BLaER1 (cell line): Measurements from ENCODE around the gene VPS29.

Experiments
- H3K27ac ChIP-seq: shearing (Covaris generic); formaldehyde crosslinking; 2 replicates; pipeline ENCODE4 v1.8.1; 2022
- H3K27me3 ChIP-seq: shearing (Covaris generic); formaldehyde crosslinking; 2 replicates; pipeline ENCODE4 v1.8.1; 2022
- H3K36me3 ChIP-seq: shearing (Covaris generic); formaldehyde crosslinking; 2 replicates; pipeline ENCODE4 v1.8.1; 2022
- H3K4me1 ChIP-seq: shearing (Covaris generic); formaldehyde crosslinking; 2 replicates; pipeline ENCODE4 v1.8.1; 2022
- H3K4me2 ChIP-seq: shearing (Covaris generic); formaldehyde crosslinking; 2 replicates; pipeline ENCODE4 v1.8.1; 2022
- H3K4me3 ChIP-seq: shearing (Covaris generic); formaldehyde crosslinking; 2 replicates; pipeline ENCODE4 v1.8.1; 2022
- H3K9ac ChIP-seq: shearing (Covaris generic); formaldehyde crosslinking; 2 replicates; pipeline ENCODE4 v1.8.1; 2022
- H3K9me3 ChIP-seq: shearing (Covaris generic); formaldehyde crosslinking; 2 replicates; pipeline ENCODE4 v1.8.1; 2022
- H4K20me1 ChIP-seq: shearing (Covaris generic); formaldehyde crosslinking; 2 replicates; pipeline ENCODE4 v1.8.1; 2022
- Cebpa-rat ChIP-seq: shearing (Covaris generic); IDR thresholded peaks from 2 replicates; pipeline ENCODE4 v1.8.1; 2022

VPS29 gene

DNA sequence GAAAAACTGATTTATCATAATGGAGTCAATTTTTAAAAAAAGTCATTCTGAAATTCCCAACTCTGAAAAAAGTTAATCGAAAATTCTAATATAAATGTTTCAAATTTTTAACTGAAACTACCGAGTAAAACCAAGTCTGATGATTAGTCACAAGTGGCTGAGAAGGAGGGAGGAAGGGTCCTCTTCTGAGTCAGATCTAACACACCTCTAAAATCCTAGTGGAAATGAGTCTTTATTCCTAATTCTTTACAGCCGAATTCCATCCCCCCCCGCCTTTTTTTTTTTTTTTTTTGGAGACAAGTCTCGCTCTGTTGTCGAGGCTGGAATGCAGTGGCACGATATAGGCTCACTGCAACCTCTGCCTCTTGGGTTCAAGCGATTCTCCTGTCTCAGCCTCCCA is 38.1 kb upstream of the VPS29 start:
- Histone ChIP-seq H3K4me3 (no peak overlapping the region), H3K36me3 (peaks cover 96% of the 10 kb centered on the region), H4K20me1 (peaks cover 71% of the 10 kb centered on the region), H3K4me2 (no peak overlapping the region), H3K4me1 (no peaks in the 10 kb centered on the region), H3K9ac (no peak overlapping the region), H3K9me3 (no peaks in the 10 kb centered on the region), H3K27me3 (no peaks in the 10 kb centered on the region), H3K27ac (no peak overlapping the region)
- no peak for TF ChIP-seq Cebpa-rat

DNA sequence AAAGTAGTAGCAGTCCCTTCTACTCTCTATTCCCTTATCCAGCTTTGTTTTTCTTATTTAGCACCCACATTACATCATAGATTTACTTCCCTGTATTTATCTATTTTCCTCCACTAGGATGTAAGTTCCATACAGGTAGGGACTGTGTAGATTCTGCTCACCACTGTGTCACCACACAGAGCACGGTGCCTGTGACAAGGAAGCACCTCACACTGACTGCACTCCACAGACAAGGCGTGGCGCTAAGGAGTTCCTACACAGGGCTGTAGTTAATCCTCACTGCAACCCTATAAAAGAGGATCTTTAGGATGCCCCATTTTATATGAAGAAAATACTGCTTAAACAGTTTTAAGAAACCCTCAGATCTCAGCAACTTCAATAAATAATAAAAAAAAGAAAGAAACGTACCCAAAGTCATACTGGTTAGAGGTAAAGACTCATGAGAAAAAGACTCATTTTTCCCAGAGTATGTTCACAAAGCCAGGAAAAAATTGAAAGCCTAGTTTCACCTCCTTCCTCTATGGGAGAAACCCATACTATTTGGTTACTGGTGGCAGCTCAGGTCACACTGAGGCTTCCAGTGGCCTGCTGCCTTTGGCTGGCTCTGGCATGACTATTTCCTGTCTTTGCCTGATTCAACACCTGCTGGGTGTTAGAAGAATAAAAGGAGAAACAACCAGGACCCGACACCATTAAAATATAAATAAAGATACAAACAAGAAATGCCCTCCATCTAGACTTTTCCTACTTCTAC is 37.1 kb upstream of the VPS29 start:
- H4K20me1 ChIP-seq, result peaks cover 68% of the 10 kb centered on the region
- H3K27ac ChIP-seq, result no peak overlapping the region
- TF ChIP-seq Cebpa-rat, result no peak
- no peaks in the 10 kb centered on the region for H3K27me3 ChIP-seq
- no peaks in the 10 kb centered on the region for H3K9me3 ChIP-seq
- no peak overlapping the region for H3K9ac ChIP-seq
- no peaks in the 10 kb centered on the region for H3K4me1 ChIP-seq
- no peak overlapping the region for H3K4me3 ChIP-seq
- H3K4me2 ChIP-seq, result no peak overlapping the region
- peaks cover 96% of the 10 kb centered on the region for H3K36me3 ChIP-seq

DNA sequence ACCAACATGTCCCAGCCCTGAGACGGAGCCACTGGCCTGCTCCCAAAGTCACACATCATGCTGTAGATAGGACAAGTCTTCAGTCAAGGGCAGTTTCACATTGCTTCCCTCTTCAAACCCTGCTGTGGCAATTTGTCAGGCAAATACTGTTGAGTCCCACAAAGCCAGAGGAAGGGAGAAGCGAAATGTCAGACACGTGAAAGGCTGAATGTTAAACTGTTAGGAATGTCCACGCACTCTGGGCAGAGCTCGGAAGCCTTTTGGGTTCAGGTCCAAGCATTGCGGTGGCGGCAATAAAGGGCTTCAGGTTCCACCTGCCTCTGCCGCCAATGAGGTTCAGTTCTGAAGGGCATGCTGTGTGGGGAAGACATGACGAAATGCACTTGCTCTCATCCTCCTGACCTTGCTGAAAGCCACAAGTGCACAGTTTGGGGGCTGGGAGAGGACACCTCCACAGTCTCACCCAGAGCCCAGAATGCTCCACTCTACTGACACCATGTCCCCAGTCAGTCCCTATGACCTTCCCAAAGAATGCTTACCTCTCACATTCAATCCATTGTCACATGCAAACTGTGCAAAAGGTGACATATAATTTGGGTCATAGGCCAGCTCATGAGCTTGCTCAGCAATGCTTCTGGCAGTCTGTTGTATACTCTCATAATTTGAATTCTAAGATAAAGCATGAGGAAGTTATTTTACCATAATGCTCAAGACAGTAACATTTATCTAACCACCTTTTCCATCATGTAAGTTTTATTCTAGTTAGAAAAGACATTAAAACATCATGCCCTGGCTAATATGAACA is 35.9 kb upstream of the VPS29 start:
- Histone ChIP-seq H3K27me3 (no peaks in the 10 kb centered on the region), H3K9me3 (no peaks in the 10 kb centered on the region), H3K27ac (no peak overlapping the region), H3K4me1 (no peaks in the 10 kb centered on the region), H4K20me1 (peaks cover 62% of the 10 kb centered on the region), H3K9ac (no peak overlapping the region), H3K4me3 (no peak overlapping the region), H3K4me2 (no peak overlapping the region), H3K36me3 (peaks cover 96% of the 10 kb centered on the region)
- TF ChIP-seq Cebpa-rat, result no peak

DNA sequence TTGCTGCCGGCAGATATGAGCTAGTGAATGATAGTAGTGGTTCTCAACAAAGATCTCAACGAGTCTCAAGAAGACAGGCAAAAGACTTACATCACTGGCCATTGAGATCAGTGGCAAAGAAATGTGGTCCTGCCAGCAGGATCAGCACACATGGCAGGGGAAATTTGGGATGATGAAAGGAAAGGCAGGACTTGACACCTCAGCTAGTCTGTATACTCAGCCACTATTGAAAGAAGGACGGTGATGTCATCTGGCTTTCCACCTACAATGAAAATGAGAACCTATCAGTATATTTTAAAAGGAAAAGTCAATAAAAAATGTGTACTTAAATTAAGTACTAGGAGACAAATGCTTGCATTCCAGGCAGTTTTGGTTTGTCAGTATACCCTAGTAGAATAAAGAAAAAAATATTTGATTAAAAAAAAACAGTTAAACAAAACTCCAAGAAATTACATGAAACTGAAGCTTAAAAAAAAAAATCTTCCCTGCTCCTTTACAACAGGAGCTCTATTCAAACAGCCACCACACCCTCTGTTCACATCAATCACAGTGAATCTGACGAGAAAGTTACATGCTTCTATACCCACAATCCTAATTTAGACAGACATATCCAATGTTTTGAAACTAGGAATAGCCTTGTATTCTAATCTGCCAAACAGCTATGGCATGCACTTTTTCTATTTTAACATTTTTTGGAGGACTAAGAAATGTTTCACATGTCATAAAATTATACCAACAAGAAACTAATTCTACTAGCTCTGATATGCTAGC is 35.1 kb upstream of the VPS29 start:
- Histone ChIP-seq H3K27ac (no peak overlapping the region), H3K36me3 (peaks cover 96% of the 10 kb centered on the region), H3K4me3 (no peak overlapping the region), H4K20me1 (peaks cover 65% of the 10 kb centered on the region), H3K4me1 (no peaks in the 10 kb centered on the region), H3K4me2 (no peak overlapping the region), H3K9me3 (no peaks in the 10 kb centered on the region), H3K27me3 (no peaks in the 10 kb centered on the region), H3K9ac (no peak overlapping the region)
- no peak for TF ChIP-seq Cebpa-rat

DNA sequence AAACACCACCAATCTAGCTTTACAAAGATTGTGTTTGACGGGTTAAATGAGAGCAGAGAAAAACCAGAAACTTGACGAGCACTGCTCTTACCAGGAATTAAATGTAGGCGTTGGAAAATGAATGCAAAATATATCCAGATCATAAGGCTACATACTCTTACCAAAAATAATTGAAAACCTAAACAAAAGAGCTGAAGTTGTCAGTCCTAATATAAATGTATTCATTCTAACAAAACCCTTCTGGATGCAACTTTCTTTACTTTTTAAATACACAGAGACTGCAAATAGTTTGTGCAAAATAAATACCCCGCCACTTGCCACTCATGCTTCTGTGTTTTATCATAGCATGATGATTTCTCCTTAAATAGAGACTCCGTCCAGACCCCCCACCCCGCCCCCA is 32.9 kb upstream of the VPS29 start:
- Histone ChIP-seq H3K36me3 (peaks cover 98% of the 10 kb centered on the region), H3K27me3 (no peaks in the 10 kb centered on the region), H3K4me1 (no peaks in the 10 kb centered on the region)

DNA sequence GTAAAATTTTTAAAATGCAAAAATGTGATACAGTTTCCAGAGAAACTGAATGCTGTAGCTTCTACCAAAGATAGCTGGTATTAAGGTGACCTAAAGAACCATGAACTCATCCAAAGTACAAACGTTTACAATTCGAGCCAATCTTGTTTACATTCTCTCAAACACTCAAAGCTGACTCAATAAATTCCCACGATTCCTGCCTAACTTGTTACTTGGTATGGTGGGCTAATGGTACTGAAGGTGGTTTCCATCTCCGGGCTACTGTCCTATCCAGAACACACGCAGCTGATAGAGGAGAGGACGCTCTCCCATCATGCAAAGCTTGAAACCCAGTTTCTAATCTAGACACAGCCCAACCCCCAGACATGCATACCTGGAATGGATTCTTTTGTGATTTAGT is 31.7 kb upstream of the VPS29 start:
- Histone ChIP-seq H4K20me1 (peaks cover 43% of the 10 kb centered on the region), H3K27ac (no peak overlapping the region), H3K27me3 (no peaks in the 10 kb centered on the region), H3K4me1 (no peaks in the 10 kb centered on the region), H3K9ac (no peak overlapping the region), H3K4me3 (no peak overlapping the region), H3K4me2 (no peak overlapping the region), H3K36me3 (peaks cover 92% of the 10 kb centered on the region), H3K9me3 (no peaks in the 10 kb centered on the region)
- no peak for TF ChIP-seq Cebpa-rat

More for the DNA sequence above, 32.9 kb upstream of the VPS29 start:
- H3K4me2 ChIP-seq, result no peak overlapping the region
- TF ChIP-seq Cebpa-rat, result no peak
- H3K4me3 ChIP-seq, result no peak overlapping the region
- peaks cover 55% of the 10 kb centered on the region for H4K20me1 ChIP-seq
- H3K9me3 ChIP-seq, result no peaks in the 10 kb centered on the region
- H3K9ac ChIP-seq, result no peak overlapping the region
- H3K27ac ChIP-seq, result no peak overlapping the region

DNA sequence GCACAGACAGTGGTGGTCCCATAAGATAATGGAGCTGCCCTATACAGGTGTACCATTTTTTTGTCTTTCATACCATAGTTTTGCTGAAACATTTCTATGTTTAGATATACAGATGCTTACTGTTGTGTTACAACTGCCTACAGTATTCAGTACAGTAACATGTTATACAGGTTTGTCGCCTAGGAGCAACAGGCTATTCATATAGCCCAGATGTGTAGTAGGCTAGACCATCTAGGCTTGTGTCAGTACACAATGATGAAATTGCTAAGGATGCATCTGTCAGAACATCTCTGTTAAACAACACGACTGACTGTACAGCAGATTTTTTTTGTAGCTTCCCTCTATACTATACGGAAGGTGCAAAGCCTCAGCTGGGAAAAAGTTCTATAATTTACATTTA is 30.7 kb upstream of the VPS29 start:
- no peak overlapping the region for H3K4me2 ChIP-seq
- TF ChIP-seq Cebpa-rat, result no peak
- H4K20me1 ChIP-seq, result peaks cover 33% of the 10 kb centered on the region
- no peaks in the 10 kb centered on the region for H3K27me3 ChIP-seq
- no peak overlapping the region for H3K27ac ChIP-seq
- H3K9ac ChIP-seq, result no peak overlapping the region
- no peak overlapping the region for H3K4me3 ChIP-seq
- H3K36me3 ChIP-seq, result peaks cover 82% of the 10 kb centered on the region
- H3K4me1 ChIP-seq, result no peaks in the 10 kb centered on the region
- no peaks in the 10 kb centered on the region for H3K9me3 ChIP-seq

DNA sequence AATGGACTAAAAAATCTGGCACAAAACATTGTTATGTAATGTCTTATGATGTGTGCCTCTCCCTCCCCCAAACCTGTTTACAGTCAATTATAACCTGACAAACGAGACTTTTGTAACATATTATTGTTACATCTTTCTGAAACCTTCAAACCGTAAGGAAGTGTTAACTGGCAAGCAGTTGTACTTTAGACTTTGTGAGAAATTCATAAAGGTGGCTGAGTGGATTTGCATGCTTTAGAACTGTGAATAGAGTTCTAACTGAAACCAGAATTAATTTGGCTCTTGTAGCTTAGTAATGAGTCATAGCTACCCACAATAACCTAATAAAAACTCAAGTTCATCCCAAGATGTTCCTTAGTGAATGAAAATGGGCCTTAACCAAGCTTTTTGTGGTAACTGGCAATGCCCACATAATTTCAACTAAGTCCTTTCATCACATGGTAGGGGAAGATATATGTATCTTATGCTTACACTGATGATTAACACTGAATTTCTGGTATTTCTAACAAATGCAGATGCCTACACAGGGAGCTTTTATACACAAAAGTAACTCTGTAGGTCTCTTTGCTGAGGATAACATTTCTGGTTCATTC is 29.9 kb upstream of the VPS29 start:
- H3K9ac ChIP-seq, result no peak overlapping the region
- H3K4me2 ChIP-seq, result no peak overlapping the region
- H3K27ac ChIP-seq, result no peak overlapping the region

DNA sequence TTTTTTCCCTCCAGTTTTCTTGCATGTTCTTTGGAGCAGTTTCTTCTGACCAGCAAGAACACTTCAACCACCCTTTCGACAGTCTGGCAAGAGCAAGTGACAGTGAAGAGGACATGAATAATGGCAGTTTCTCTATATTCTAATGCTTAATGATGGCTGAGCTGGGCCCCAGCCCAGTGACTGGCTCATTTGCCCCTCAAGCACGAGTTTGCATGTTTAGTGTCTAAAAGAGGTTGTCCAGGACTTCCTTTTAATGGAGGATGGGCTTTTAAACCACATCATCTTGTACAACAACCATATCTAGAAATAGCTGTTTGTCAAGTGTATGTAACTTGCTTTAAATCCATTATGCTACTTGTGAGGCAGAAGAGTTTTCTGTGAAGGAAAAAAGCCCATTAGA is 28.6 kb upstream of the VPS29 start:
- Histone ChIP-seq H3K9me3 (no peaks in the 10 kb centered on the region), H3K4me3 (no peak overlapping the region), H3K9ac (no peak overlapping the region), H4K20me1 (peaks cover 22% of the 10 kb centered on the region; the same call in 1 of the 2 replicates), H3K4me2 (no peak overlapping the region), H3K27me3 (no peaks in the 10 kb centered on the region), H3K4me1 (no peaks in the 10 kb centered on the region), H3K36me3 (peaks cover 61% of the 10 kb centered on the region), H3K27ac (no peak overlapping the region)
- no peak for TF ChIP-seq Cebpa-rat

More for the DNA sequence above, 29.9 kb upstream of the VPS29 start:
- Histone ChIP-seq H3K9me3 (no peaks in the 10 kb centered on the region), H3K4me3 (no peak overlapping the region), H3K27me3 (no peaks in the 10 kb centered on the region), H3K36me3 (peaks cover 74% of the 10 kb centered on the region), H3K4me1 (no peaks in the 10 kb centered on the region), H4K20me1 (peaks cover 25% of the 10 kb centered on the region; the same call in 1 of the 2 replicates)
- TF ChIP-seq Cebpa-rat, result no peak
